GM21515 (cell line): ENCODE data around the gene SEC61B.
A peak's percentile ranks its signal among the peaks of the same experiment; 100 is the strongest.
"Not testable (repeated sequence)": the region's sequence is repeated elsewhere in the genome, so short reads cannot be mapped to it uniquely, and the experiment has no call there.

Experiments
- ATAC-seq: cut with Tn5 transposase; IDR thresholded peaks from one replicate; pipeline ENCODE4 v1.9.1; 2021; ENCODE audit not compliant: unreplicated experiment

The SEC61B gene

DNA sequence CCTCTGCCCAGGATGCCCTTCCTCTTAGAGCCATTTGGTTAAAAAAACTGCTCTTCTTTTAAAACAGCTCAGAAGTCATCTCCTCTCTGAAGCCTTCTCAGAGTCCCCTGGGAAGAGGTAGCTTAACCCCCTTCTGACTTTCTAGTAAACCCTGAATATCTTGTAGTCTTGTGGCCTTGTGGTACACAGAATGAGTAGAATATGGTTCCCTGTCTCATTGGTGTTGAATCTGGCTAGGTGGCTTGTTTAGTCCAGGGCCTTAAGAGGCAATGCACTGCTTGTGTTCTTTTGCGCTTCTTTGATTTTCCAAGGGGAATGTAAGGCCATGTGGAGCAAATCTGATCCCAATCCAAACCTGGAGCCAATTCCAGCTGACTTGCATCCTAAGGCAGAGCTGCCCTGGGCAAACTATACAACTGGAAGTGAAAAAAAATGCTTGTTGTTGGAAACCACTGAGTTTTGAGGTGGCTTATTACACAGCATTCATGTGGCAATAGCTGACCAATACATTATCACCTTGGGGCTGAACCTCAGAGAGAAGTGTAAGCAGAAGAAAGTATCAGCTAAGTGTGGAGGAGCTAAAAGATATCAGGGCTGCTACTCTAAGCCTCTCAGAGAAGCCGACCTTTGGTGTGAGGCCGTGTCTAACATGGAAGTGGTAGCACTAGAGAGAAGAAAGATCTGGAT is 31.3 kb upstream of the SEC61B start:
- no peak for ATAC-seq

DNA sequence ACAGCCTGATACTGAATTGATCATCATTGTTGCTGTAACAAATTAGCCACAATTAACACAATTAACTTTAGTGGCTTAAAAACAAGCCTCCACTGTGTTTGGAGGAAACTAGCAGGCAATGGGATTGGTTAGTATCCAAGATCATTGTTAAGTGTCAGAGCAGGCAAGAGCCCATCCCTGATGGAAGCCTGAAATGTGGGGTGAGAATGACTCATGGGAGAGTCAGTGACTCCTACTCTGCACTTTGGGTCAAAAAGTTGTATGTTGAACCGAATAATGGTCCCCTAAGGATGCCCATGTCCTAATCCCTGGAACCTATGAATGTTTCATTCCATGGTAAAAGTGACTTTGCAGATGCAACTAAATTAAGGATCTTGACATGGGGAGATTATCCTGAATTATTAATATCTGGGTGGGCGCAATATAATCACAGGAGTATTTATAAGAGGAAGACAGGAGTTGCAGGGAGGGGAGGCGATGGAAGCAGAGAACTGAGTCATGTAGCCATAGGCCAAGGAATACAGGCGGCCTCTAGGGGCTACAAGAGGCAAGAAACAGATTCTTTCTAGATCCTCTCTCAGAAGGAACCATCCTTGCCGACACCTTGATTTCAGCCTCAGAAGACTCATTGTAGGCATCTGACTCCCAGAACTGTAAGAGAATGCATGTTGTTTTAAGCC is 29.2 kb upstream of the SEC61B start:
- ATAC-seq, result no peak

DNA sequence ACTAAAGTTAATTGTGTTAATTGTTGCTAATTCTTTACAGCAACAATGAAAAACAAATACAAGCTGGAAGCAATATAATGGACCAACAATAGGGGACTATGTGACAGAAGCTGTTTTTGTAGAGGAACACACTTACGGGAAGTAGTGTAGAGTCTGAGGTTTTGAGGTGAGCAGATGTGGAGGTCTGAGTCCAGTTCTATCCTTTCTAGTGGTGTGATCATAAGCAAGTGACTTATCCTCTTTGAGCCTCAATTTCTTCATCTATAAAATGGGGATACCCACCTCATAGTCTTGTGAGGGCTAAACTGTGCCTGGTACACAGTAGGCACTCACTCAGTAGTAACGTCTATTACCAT is 28.6 kb upstream of the SEC61B start:
- ATAC-seq, result no peak

DNA sequence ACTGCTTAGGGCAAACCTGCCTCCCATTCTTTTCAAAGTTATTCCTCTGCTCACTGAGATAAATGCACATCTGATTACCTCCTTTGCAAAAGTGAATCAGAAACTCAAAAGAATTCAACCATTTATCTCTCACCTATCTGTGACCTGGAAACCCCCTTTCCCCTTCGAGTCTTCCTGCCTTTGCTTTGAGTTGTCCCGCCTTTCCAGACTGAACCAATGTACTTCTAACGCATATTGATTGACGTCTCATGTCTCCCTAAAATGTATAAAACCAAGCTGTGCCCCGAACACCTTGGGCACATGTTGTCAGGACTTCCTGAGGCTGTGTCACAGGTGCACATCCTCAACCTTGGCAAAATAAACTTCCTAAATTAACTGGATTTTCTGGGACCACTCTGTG is 25.6 kb upstream of the SEC61B start:
- ATAC-seq, result not testable (repeated sequence)

DNA sequence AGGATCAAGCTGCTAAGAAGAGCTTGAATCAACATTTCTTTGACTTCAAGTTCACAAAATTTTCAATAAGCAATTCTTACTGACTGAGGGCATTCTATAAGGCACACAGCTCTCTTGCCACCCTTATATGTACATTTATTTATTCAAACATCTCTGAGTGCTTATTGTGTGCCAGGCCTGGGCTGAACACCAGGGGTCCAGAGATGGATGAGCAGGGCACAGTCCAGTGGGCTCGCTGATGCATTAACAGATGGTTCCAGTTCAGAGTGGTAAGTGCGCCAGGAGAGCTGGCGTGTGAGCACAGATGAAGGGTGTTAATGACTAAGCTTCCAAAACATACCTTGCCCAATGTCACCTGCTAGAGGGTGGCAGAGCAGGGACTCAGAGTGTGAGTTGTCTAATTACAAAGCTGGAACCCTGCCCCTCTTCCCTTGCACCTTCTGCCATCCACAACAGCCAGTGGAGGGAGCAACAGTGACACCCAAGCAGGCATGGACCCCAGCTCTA is 24.9 kb upstream of the SEC61B start:
- no peak for ATAC-seq

DNA sequence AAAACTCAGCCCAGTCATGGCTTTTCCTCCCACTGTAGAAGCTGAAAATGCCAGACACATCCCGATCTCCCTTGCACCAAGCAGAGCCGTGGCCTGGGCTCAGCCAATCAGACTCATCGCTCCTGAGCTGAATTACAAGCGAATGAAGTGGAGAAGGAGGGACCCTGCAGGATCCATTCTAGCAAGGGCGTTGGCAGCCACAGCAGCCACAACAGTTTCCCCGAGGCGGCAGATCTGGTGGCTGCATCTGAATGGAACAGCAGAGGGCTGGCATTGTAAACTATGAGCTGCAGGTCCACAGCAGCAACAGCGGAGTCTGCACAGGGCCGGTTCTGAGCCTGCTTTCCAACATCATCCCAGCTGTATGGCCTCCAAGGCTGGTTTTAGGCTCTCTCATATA is 24.1 kb upstream of the SEC61B start:
- ATAC-seq, result no peak

DNA sequence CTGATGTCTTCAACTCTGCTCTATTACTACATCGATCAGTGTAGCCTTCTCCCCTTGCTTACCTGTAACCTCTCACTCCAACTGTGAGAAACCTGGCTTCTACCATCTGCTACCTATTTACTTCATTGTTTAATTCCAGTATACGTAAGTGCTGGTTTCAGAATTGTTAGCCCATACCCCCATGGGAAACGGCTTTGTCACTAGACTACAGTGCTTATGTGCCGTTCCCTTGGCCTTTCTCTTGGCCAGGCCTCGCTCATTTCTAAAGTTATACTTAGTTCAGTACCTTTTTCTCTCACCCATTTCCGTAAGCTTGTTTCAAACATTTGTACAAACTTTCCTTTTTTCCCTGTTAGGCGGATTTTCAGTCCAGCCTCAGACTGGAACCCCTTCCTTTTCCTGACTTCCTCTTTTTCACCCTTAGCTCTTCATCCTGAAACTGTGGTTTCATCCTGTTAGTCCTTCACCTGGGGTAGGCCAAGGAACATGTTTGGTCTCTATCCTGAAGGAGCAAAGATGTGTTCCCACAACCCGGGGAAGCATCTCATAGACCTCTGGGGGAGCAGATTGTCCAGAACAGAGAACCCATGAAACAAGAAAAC is 22.0 kb upstream of the SEC61B start:
- no peak for ATAC-seq

DNA sequence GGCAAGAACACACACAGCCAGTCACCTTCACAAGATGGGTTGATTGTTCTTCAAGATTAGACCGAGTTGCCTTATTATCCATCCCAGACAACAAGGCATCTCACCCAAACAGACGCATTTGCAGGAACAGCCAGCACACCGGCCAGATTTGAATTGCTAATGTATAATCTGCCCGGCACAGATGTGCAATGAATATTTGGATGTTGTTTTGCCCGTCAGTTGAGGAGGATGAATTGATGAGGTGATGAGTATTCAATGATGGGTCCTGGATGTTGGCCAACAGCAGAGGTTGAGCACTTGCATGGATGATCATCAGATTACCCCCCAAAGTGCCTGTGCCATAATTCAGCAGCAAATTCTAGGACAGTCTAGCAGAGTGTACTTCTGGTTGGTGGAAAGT is 20.5 kb upstream of the SEC61B start:
- no peak for ATAC-seq

DNA sequence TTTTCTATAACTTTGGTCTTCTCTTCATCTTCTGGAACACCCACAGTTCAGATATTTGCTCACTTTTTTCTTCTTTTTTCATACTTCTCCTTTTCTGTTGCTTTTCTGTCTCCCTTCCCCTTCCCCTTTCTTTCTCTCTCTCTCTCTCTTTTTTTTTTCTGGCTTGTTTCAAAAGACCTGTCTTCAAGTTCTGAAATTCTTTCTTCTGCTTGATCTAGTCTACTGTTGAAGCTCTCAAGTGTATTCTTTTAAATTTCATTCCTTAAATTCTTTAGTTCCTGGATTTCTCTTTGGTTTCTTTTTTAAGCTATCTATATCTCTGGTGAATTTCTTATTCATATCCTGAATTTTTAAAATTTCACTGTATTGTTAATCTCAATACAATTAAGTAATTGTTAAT is 11.5 kb upstream of the SEC61B start:
- no peak for ATAC-seq

DNA sequence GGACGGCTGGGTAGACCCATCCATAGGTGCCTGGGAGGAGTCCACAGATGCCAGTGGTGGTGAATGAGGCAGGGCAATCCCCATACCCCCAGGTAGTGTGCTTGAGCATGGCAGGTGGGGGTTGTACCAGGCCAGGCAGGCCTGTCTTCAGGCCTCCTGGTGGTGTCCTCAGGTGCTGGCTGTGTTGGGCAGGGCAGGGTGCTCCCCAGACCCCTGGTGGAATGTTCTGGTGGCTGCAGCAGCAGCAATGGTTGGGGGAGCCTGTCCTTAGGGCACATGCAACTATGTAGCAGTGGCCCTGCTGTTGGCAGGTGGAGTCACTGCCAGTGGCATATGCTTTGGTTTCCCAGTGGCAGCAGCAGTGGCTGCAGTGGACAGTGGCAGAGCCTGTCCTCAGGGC is 10.3 kb upstream of the SEC61B start:
- no peak for ATAC-seq

DNA sequence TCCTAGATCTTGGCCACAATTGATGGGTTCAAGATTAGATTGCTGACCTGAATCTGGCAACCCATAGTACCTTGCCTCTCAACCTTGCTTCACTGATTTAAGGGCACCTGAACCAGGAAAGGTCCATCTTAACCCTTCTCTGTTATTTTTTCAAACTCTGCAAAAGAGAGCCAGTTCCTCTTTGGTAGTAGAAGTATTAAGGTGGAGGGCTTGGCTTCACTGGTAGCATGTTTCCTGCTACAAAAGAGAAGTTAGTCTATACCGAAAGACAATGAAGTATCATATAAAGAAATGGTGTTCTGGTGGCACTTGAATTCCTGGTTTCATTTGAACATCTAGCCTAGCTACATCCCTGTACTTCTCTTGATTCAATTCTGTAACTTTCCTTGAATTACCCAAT is 8.9 kb upstream of the SEC61B start:
- ATAC-seq, result no peak

DNA sequence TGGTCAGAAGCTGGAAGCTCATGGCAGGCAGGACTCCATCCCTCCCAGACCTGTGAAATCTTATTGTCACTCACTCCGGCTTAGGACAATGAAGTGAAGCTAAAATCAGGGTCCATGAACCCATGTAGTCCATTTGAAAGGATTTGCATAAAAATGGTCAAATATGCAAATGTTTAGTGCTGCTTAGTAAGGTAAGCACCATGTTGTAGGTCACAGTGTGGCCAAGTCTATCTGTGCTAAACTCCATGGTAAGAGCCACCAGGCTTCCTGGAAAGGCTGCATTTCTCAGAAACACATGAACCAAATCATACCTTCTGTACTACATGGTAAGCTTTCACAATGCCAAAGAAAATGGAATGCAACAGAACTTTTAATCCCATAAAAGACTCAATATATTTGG is 6.0 kb upstream of the SEC61B start:
- no peak for ATAC-seq

DNA sequence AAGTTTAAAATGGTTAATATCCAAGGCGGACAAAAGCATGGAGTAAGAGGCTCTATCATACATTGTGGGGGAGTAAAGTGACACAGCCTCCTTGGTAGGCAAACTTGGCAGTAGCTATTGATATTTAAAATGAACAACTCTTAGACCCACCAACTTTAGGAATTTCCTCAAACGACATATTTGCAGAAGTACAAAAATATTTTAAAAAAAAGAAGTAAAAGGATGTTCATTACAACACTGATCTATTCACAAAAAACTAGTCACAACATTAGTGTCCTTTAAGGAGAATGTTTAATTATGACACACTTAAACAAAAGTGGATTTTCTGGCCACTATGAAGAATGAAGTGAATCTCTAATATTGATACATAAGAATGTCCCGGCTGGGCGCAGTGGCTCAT is 2.1 kb upstream of the SEC61B start:
- ATAC-seq, result no peak

DNA sequence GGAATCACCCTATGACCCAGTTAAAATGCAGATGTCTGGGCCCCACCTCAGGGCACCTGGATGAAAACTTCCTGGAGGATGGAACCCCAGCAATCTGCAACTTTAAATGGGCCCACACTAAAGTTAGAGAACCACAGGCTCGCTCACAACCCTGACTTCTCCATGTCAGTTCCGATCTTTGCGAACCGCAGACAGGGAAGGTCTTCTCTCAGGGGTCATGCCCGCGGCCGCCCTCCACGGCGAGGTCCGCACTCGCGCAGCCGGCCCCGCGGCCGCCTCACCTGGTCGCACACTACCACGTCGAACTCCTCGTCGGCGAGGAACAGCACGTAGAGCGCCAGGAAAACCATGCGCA is 839 bp upstream of the SEC61B start:
- peak; percentile 2 for ATAC-seq

DNA sequence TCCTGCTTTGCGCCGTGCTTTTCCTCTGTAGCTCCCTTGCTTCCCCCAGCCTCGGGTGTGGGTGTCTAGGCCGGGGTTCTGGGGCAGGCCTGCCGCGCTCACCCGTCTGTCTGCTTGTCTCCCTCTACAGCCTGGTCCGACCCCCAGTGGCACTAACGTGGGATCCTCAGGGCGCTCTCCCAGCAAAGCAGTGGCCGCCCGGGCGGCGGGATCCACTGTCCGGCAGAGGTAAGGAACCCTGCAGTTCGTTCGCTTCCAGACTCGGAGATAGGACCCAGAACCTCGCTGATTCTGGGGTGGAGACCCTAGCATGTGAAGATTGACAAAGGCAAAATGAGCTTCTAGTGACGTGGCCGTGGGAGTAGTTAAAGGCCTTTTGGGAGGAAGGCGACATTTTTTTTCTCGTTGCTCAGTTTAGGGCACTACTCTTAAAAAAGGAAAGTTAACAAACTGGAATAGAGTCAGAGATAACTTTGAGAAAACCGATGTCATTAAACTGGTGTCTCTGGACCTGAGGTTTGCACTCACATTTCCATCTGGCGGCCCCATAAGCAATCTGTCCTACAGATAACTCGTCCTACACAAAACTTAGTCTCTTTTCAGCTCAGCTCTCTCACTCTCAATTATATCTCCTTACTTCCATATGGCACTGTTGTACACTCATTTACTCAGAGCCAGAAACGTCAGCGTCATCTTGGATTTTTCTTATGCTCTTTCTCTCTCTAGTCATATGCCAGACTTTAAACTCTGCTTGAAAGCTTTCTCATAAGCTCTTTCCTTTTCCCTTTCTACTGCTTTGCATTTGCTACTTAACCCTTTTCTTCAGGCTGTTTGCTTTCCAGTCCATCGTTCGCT is 561 bp downstream of the SEC61B start:
- ATAC-seq, result peak; percentile 32

DNA sequence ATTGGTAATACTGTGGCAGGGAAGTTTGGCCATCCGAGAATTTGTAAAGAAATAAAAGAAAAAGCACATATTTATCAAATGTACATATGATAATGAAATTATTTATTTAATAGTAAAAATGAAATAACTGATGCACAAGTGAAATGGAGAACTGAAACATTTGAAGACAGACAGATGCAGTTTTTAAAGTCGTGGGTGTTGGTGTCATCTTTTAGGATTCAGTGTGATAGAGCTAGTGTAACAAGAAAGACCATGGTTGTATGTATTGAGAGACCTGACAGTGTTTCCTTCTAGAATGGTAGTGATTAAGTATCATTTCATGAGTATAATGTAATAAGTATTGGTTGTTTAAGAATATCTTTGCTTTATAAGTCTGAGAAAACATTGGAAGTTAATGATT is 2.4 kb downstream of the SEC61B start:
- ATAC-seq, result no peak

DNA sequence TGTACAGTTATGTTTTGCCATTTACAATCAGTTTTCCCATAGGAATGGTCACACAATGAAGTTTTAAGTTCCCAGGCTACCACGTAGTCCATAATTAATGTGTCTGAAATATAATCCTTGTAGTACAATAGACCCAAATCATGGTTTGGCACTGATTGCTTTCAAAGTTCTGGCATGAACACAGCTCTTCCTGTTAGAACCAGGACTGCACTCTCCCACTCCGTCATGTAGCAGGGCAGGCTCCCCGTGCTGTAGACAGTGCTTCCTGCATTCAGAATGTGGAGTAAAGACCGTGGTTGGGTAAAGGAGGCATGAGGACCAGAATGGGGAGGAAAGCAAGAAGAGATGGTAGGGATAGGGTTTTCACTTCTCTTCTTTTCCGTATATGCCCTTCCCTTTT is 4.0 kb downstream of the SEC61B start:
- ATAC-seq, result no peak

DNA sequence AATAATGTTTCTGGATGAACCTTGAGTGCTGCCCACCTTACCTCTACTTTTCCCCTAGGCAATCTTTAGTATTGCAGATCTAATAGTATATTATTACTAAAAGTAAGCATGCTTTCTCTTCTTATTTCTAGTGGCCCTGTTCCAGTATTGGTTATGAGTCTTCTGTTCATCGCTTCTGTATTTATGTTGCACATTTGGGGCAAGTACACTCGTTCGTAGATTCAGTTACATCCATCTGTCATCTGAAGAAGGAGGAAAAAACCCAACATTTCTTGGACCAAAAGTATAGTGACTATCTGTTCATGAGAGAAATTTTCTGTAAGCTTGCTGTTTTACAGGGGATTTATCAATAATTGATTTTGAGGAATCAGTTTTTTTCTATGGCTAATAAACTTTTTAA is 8.1 kb downstream of the SEC61B start:
- no peak for ATAC-seq

DNA sequence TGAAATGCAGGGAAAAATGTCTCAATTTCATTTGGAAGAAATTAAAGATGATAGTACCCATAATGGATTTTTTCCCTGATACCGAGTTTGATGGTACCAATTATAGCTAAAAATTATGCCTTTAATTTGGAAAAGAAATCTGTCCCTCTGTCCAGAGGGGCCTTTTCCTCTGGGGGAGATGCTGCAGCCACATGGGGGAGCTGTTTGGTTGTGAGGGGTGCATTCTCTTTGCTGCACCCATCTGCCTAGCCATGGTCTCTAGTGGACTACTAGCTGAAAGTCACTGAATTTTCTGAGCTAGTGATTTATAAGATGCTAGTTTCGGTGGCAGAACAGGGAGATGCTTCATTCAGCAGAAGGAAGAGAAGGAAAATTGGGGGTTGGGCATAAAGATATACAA is 9.6 kb downstream of the SEC61B start:
- ATAC-seq, result no peak

DNA sequence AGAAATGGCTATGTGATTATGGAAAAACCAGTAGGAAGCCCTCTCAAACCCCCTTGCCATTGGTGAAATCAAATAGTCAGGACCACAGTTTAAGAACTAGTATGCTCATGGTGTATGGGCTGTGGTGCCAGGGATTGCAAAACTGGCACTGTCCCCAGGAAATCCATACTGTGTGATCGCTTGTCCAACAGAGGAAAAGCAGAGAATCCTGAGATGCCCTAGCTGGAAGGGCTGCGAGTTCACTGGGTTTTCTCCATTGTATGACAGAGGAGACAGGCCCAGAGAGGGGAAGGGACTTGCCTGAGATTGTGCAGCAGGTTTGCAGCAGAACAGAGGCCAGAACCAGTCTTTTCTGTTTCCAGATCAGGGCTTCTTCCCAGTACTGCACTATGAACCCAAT is 12.5 kb downstream of the SEC61B start:
- no peak for ATAC-seq

DNA sequence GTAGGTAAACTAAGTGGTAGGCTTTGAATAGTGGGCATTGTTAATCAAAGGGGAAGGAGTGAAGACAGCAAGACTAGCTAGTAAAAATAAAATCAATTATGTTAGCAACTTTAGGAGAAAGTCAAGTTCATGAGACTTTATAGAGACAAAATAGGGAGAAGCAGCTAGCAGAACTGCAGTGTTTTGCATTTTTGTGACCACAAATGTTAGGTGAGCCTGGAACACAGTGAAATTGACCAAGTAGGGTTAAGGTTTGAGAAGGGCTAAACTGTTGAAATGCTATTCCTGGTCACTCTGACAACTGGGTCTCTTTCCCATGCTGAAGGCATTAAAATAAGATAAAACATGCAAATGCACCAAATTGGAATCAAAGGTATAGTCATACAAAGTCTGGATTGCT is 13.0 kb downstream of the SEC61B start:
- no peak for ATAC-seq
